LNCAP (cell line): Measurements from ENCODE around the gene PTPRD.

Experiments used
- CTCF ChIP-seq: fragments of 450-650 bp; IDR thresholded peaks from 2 replicates; pipeline ENCODE4 v1.5.1; 2017; ENCODE audit warnings: mild to moderate bottlenecking

Gene PTPRD

GRCh38 chr9:9182431-9182830 is 1430.4 kb downstream of the PTPRD start:
- TF ChIP-seq CTCF = no peak

GRCh38 chr9:9177081-9177480 is 1435.7 kb downstream of the PTPRD start:
- no peak for TF ChIP-seq CTCF

- TF ChIP-seq CTCF = no peak
These were observed 1438.4 kb downstream of the PTPRD start for GRCh38 chr9:9174358-9174757.

GRCh38 chr9:9173264-9173663 is 1439.5 kb downstream of the PTPRD start:
- TF ChIP-seq CTCF = no peak

GRCh38 chr9:9170439-9171134 is 1442.2 kb downstream of the PTPRD start:
- TF ChIP-seq CTCF = no peak

GRCh38 chr9:9142001-9142400 is 1470.8 kb downstream of the PTPRD start:
- no peak for TF ChIP-seq CTCF

GRCh38 chr9:9133526-9133925 is 1479.3 kb downstream of the PTPRD start:
- no peak for TF ChIP-seq CTCF

GRCh38 chr9:9124616-9125015 is 1488.2 kb downstream of the PTPRD start:
- no peak for TF ChIP-seq CTCF
